HepG2 (cell line): ENCODE data around the gene COL9A3.
"Not testable (repeated sequence)": the region's sequence is repeated elsewhere in the genome, so short reads cannot be mapped to it uniquely, and the experiment has no call there.

Experiments
- BCLAF1 ChIP-seq: fragments of 450-650 bp; IDR thresholded peaks from 2 replicates; pipeline ENCODE4 v1.6.1; 2017; ENCODE audit warnings: mild to moderate bottlenecking
- CTCF ChIP-seq: sonication (generic); formaldehyde crosslinking; IDR thresholded peaks from 2 replicates; pipeline ENCODE4 v1.5.0; 2020; ENCODE audit warnings: mild to moderate bottlenecking, missing genetic modification reagents, moderate library complexity
- EP300 ChIP-seq, 3 experiments: sonication (generic) in 1 of 3; formaldehyde crosslinking in 1 of 3; IDR thresholded peaks; 2 replicates each; pipeline versions ENCODE4 v1.5.1 to v1.6.1; 2011 to 2020; ENCODE audit warnings: low read depth in 2 of 3, low read length in 2 of 3, borderline replicate concordance in 1 of 3, improper control_type of control experiment in 1 of 3, mild to moderate bottlenecking in 1 of 3, missing genetic modification reagents in 1 of 3, moderate library complexity in 1 of 3
- FOXK2 ChIP-seq: fragments of 450-650 bp; IDR thresholded peaks from 2 replicates; pipeline ENCODE4 v1.6.1; 2016
- NFYC ChIP-seq: IDR thresholded peaks from 2 replicates; pipeline ENCODE4 v1.6.1; 2016; ENCODE audit warnings: missing genetic modification reagents, missing compliant biosample characterization
- PHF20 ChIP-seq: sonication (generic); formaldehyde crosslinking; IDR thresholded peaks from 2 replicates; pipeline ENCODE4 v1.5.0; 2020; ENCODE audit warnings: mild to moderate bottlenecking, missing genetic modification reagents
- SETDB1 ChIP-seq: sonication (generic); formaldehyde crosslinking; IDR thresholded peaks from 2 replicates; pipeline ENCODE4 v1.5.1; 2020; ENCODE audit warnings: missing genetic modification reagents, mild to moderate bottlenecking, borderline replicate concordance
- SMARCC2 ChIP-seq: fragments of 450-650 bp; IDR thresholded peaks from 2 replicates; pipeline ENCODE4 v1.6.1; 2017; ENCODE audit warnings: antibody characterized with exemption, mild to moderate bottlenecking
- ZNF350 ChIP-seq: sonication (generic); formaldehyde crosslinking; IDR thresholded peaks from 2 replicates; pipeline ENCODE4 v1.4.0; 2020; ENCODE audit warnings: mild to moderate bottlenecking, low read depth, missing genetic modification reagents, borderline replicate concordance

- TF ChIP-seq ZNF350 (CRISPR knock-in tag); BCLAF1; PHF20 (CRISPR knock-in tag); SMARCC2; FOXK2; NFYC (CRISPR knock-in tag); SETDB1 (CRISPR knock-in tag); EP300 (IDR thresholded peaks at IDR 0.05; ENCODE audit: low read depth in 2 of 2, low read length in 2 of 2); EP300 (CRISPR knock-in tag; IDR thresholded peaks at IDR 0.05; ENCODE audit: borderline replicate concordance): not testable (repeated sequence)
- TF ChIP-seq CTCF (CRISPR knock-in tag): peak; percentile 91
Observed at GRCh38 chr20:62873681-62874031, 56.8 kb downstream of the COL9A3 start.
